K562 (cell line): ENCODE data around the gene TRAPPC2L. TPM values are rescaled to one million over a fixed set of nuclear protein-coding genes. Genes with fewer than 3 reads are reported as not detected.
A peak's percentile ranks its signal among the peaks of the same experiment; 100 is the strongest.

ENCODE experiments used
- ESRRB ChIP-seq: fragments of 250-450 bp; sonication (Bioruptor Pico); IDR thresholded peaks from 2 replicates; pipeline ENCODE4 v1.5.0; 2020; ENCODE audit warnings: mild to moderate bottlenecking, moderate library complexity, borderline replicate concordance
- FIP1L1 ChIP-seq: fragments of 200-400 bp; formaldehyde crosslinking; IDR thresholded peaks from 2 replicates; pipeline ENCODE4 v1.6.1; 2018; ENCODE audit warnings: mild to moderate bottlenecking, low read depth, low read length; ENCODE audit not compliant: poor library complexity, severe bottlenecking
- HMGN3 ChIP-seq: IDR thresholded peaks from 2 replicates; pipeline ENCODE4 v1.6.1; 2011; ENCODE audit warnings: borderline replicate concordance, low read depth, mild to moderate bottlenecking, mixed read lengths, low read length; ENCODE audit not compliant: insufficient read length; ENCODE audit errors: extremely low read depth
- HOXB6 ChIP-seq: fragments of 250-450 bp; sonication (Bioruptor Pico); IDR thresholded peaks from 2 replicates; pipeline ENCODE4 v1.5.1; 2022; ENCODE audit warnings: mild to moderate bottlenecking, borderline replicate concordance
- NR2C1 ChIP-seq, 2 experiments: fragments of 450-650 bp; IDR thresholded peaks; 2 replicates each; pipeline ENCODE4 v1.6.1; 2017; ENCODE audit warnings: mild to moderate bottlenecking in 2 of 2, antibody characterized with exemption in 1 of 2, inconsistent platforms in 1 of 2, missing compliant biosample characterization in 1 of 2, missing genetic modification characterization in 1 of 2
- RAD21 ChIP-seq, 2 experiments: fragments of 250-450 bp in 1 of 2; fragments of 450-650 bp in 1 of 2; sonication (Bioruptor Pico) in 1 of 2; formaldehyde crosslinking in 1 of 2; IDR thresholded peaks in 1 of 2; conservative IDR thresholded peaks in 1 of 2; 2 replicates each; pipeline versions ENCODE4 v1.4.0 to v1.8.0; 2020 to 2022; ENCODE audit warnings: mild to moderate bottlenecking in 2 of 2, moderate library complexity in 1 of 2
- RB1 ChIP-seq: fragments of 450-650 bp; IDR thresholded peaks from 2 replicates; pipeline ENCODE4 v1.6.1; 2017; ENCODE audit warnings: low read depth, mild to moderate bottlenecking
- SAFB2 ChIP-seq: fragments of 200-400 bp; formaldehyde crosslinking; IDR thresholded peaks from 2 replicates; pipeline ENCODE4 v1.6.1; 2018; ENCODE audit warnings: borderline replicate concordance, low read length, low read depth, moderate library complexity; ENCODE audit not compliant: severe bottlenecking
- SP2 ChIP-seq: IDR thresholded peaks from 2 replicates; pipeline ENCODE4 v1.6.1; 2011; ENCODE audit warnings: mild to moderate bottlenecking, low read depth, low read length, moderate library complexity; ENCODE audit not compliant: poor library complexity, severe bottlenecking; ENCODE audit errors: extremely low read depth
- STAT5A ChIP-seq: IDR thresholded peaks from 2 replicates; pipeline ENCODE4 v1.6.1; 2012; ENCODE audit warnings: low read length, inconsistent platforms, borderline replicate concordance
- TFAM ChIP-seq: fragments of 250-450 bp; sonication (Bioruptor Pico); conservative IDR thresholded peaks from 2 replicates; pipeline ENCODE4 v1.5.0; 2021; ENCODE audit warnings: mild to moderate bottlenecking, moderate library complexity
- ZFP30 ChIP-seq: fragments of 250-450 bp; sonication (Bioruptor Pico); IDR thresholded peaks from 2 replicates; pipeline ENCODE4 v1.8.0; 2022; ENCODE audit warnings: moderate library complexity, mild to moderate bottlenecking, inconsistent platforms, borderline replicate concordance
- ZKSCAN3 ChIP-seq: fragments of 250-450 bp; sonication (Bioruptor Pico); IDR thresholded peaks from 2 replicates; pipeline ENCODE4 v1.4.0; 2020
- ZKSCAN8 ChIP-seq: fragments of 200-800 bp; sonication (Bioruptor generic); IDR thresholded peaks from 2 replicates; pipeline ENCODE4 v1.6.1; 2016; ENCODE audit warnings: missing genetic modification characterization, missing compliant biosample characterization
- ZNF197 ChIP-seq: fragments of 200-800 bp; sonication (Bioruptor generic); IDR thresholded peaks from 2 replicates; pipeline ENCODE4 v1.6.1; 2016; ENCODE audit warnings: low read depth, missing genetic modification characterization, missing compliant biosample characterization
- ZNF224 ChIP-seq: sonication (generic); formaldehyde crosslinking; IDR thresholded peaks from 2 replicates; pipeline ENCODE4 v1.8.0; 2022; ENCODE audit warnings: mild to moderate bottlenecking, missing genetic modification reagents
- polyA plus RNA-seq, 8 experiments: library from polyadenylated mRNA; depleted of rRNA in 4 of 8; stranded (reverse) in 5 of 8; unstranded in 3 of 8; fragments of >200 nt; fragmentation: Nextera tagmentation in 2 of 8; fragmentation: Illumina TruSeq in 1 of 8; extraction: Ambion mirVana in 2 of 8; extraction: Trizol in 1 of 8; gene quantifications; 2 replicates each; pipeline versions ENCODE4 v1.2.1 to v1.2.3, GENCODE V29; 2011 to 2014; ENCODE audit warnings: inconsistent platforms in 1 of 8, missing spikeins in 1 of 8
- total RNA-seq, 7 experiments: library from RNA; depleted of rRNA in 6 of 7; stranded (reverse); fragments of >200 nt in 6 of 7; fragmentation: Illumina TruSeq in 2 of 7; extraction: Trizol in 2 of 7; gene quantifications; 2 replicates each; pipeline versions ENCODE4 v1.2.1 to v1.2.3, GENCODE V29; 2011 to 2021; ENCODE audit warnings: low replicate concordance in 1 of 7
- TF ChIP-seq, protein P1 (sequence below): sonication (generic); formaldehyde crosslinking; IDR thresholded peaks from 2 replicates; pipeline ENCODE4 v1.8.0; 2022; ENCODE audit warnings: mild to moderate bottlenecking, missing genetic modification reagents
- TF ChIP-seq, protein P2 (sequence below): fragments of 200-800 bp; sonication (Bioruptor generic); IDR thresholded peaks from 2 replicates; pipeline ENCODE4 v1.6.1; 2017; ENCODE audit warnings: missing genetic modification characterization, missing compliant biosample characterization
- TF ChIP-seq, protein P3 (sequence below), 2 experiments: IDR thresholded peaks; 2 replicates each; pipeline ENCODE4 v1.6.1; 2011; ENCODE audit warnings: borderline replicate concordance in 1 of 2, control low read depth in 1 of 2, low read depth in 1 of 2, low read length in 1 of 2, mild to moderate bottlenecking in 1 of 2, mixed read lengths in 1 of 2, moderate library complexity in 1 of 2; ENCODE audit not compliant: insufficient read depth in 1 of 2, insufficient read length in 1 of 2, poor library complexity in 1 of 2, severe bottlenecking in 1 of 2; ENCODE audit errors: extremely low read depth in 1 of 2
- TF ChIP-seq, protein P4 (sequence below): fragments of 450-650 bp; formaldehyde crosslinking; IDR thresholded peaks from 2 replicates; pipeline ENCODE4 v1.4.0; 2020; ENCODE audit warnings: mild to moderate bottlenecking, mixed read lengths

TRAPPC2L gene
- total and polyA plus RNA-seq, 9 of the 15 experiments (the other 6 are each of a cell fraction or from before 2014, with no cell fraction given): 60.4 to 398 (median 97.5) TPM

DNA sequence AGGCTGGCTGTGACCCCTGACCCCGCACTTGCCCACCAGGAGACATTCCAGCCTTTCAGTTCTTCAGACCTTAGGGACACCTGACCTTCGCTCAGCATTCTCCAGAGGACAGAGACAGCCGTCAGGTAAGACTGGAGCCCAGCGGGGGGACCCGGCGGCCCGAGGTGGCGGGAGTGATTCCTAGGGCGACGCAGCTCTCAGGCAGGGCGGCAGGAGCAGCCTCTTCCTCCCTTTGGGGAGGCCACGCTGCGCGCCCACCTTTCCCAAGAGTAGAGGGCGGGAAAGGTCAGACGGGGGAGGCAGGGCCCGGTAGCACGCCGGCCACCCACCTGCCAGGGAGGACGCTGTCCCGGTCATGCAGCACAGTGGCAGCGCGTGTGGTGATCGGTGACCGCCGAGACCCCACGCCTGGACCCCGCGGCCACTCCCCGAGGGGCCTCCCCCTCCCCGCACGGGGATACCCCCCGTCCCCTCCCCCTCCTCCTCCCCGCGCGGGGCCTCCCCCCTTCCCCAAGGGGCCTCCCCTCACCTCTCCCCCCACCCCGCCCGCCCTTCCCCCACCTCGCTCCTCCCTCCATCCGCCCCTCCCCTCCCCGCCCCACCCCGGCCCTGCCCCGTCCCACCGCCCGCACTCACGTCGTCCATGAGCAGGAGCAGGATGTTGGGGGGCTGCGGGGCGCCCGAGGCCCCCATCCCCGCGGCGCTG lies 652 bp upstream of the TRAPPC2L start (continued):
- TF ChIP-seq, protein P1, sequence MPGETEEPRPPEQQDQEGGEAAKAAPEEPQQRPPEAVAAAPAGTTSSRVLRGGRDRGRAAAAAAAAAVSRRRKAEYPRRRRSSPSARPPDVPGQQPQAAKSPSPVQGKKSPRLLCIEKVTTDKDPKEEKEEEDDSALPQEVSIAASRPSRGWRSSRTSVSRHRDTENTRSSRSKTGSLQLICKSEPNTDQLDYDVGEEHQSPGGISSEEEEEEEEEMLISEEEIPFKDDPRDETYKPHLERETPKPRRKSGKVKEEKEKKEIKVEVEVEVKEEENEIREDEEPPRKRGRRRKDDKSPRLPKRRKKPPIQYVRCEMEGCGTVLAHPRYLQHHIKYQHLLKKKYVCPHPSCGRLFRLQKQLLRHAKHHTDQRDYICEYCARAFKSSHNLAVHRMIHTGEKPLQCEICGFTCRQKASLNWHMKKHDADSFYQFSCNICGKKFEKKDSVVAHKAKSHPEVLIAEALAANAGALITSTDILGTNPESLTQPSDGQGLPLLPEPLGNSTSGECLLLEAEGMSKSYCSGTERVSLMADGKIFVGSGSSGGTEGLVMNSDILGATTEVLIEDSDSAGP (CRISPR knock-in tag): no peak
- TF ChIP-seq ZFP30 (CRISPR knock-in tag): no peak
- no peak for TF ChIP-seq SP2
- TF ChIP-seq RAD21 (CRISPR knock-in tag; conservative IDR thresholded peaks at IDR 0.05 in 1 of 2, IDR thresholded peaks at IDR 0.05 in 1 of 2): no peak
- TF ChIP-seq FIP1L1: peak; percentile 3
- no peak for TF ChIP-seq ZNF197 (CRISPR knock-in tag)
- no peak for TF ChIP-seq SAFB2
- TF ChIP-seq, protein P2, sequence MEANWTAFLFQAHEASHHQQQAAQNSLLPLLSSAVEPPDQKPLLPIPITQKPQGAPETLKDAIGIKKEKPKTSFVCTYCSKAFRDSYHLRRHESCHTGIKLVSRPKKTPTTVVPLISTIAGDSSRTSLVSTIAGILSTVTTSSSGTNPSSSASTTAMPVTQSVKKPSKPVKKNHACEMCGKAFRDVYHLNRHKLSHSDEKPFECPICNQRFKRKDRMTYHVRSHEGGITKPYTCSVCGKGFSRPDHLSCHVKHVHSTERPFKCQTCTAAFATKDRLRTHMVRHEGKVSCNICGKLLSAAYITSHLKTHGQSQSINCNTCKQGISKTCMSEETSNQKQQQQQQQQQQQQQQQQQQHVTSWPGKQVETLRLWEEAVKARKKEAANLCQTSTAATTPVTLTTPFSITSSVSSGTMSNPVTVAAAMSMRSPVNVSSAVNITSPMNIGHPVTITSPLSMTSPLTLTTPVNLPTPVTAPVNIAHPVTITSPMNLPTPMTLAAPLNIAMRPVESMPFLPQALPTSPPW: peak; percentile 88
- TF ChIP-seq, protein P3, sequence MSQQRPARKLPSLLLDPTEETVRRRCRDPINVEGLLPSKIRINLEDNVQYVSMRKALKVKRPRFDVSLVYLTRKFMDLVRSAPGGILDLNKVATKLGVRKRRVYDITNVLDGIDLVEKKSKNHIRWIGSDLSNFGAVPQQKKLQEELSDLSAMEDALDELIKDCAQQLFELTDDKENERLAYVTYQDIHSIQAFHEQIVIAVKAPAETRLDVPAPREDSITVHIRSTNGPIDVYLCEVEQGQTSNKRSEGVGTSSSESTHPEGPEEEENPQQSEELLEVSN (IDR thresholded peaks at IDR 0.05; ENCODE audit: borderline replicate concordance in 1 of 2, extremely low read depth in 1 of 2, insufficient read depth in 1 of 2, insufficient read length in 1 of 2, low read depth in 1 of 2, low read length in 1 of 2, poor library complexity in 1 of 2, severe bottlenecking in 1 of 2): peak in 1 of 2 experiments; percentile 48
- TF ChIP-seq STAT5A: no peak
- no peak for TF ChIP-seq HOXB6 (CRISPR knock-in tag)
- TF ChIP-seq, protein P4, sequence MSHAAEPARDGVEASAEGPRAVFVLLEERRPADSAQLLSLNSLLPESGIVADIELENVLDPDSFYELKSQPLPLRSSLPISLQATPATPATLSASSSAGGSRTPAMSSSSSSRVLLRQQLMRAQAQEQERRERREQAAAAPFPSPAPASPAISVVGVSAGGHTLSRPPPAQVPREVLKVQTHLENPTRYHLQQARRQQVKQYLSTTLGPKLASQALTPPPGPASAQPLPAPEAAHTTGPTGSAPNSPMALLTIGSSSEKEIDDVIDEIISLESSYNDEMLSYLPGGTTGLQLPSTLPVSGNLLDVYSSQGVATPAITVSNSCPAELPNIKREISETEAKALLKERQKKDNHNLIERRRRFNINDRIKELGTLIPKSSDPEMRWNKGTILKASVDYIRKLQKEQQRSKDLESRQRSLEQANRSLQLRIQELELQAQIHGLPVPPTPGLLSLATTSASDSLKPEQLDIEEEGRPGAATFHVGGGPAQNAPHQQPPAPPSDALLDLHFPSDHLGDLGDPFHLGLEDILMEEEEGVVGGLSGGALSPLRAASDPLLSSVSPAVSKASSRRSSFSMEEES: no peak
- no peak for TF ChIP-seq TFAM (CRISPR knock-in tag)
- no peak for TF ChIP-seq ZKSCAN8
- no peak for TF ChIP-seq ESRRB (CRISPR knock-in tag)
- TF ChIP-seq ZKSCAN3 (CRISPR knock-in tag): no peak
- TF ChIP-seq NR2C1 (IDR thresholded peaks at IDR 0.05): peak; percentile 39; the same call in 1 of the 2 replicates
- TF ChIP-seq NR2C1 (tag; IDR thresholded peaks at IDR 0.05): peak; percentile 63; the same call in 1 of the 2 replicates
- peak; percentile 34 for TF ChIP-seq HMGN3
- no peak for TF ChIP-seq ZNF224 (CRISPR knock-in tag)
- TF ChIP-seq RB1: 0 out of 2 replicates have a peak, but pooled peaks have one; percentile 10
